Urinary bladder (tissue), 4 donors: ENCODE data around the gene ZNF737. TPM values are rescaled to one million over a fixed set of nuclear protein-coding genes. Genes with fewer than 3 reads are reported as not detected.
"Not testable (repeated sequence)": the region's sequence is repeated elsewhere in the genome, so short reads cannot be mapped to it uniquely, and the experiment has no call there.

ENCODE experiments used
- DNase-seq: peaks from one replicate; pipeline ENCODE4 v3.0.0-alpha.2; 2015; ENCODE audit errors: extremely low spot score
- H3K27ac ChIP-seq: one replicate; pipeline ENCODE4 v1.5.1; 2013; ENCODE audit warnings: low read depth, mild to moderate bottlenecking, moderate library complexity
- H3K36me3 ChIP-seq: one replicate; pipeline ENCODE4 v1.6.1; 2013; ENCODE audit warnings: mild to moderate bottlenecking, moderate library complexity; ENCODE audit not compliant: insufficient read depth
- H3K4me1 ChIP-seq: one replicate; pipeline ENCODE4 v1.6.1; 2013; ENCODE audit warnings: mild to moderate bottlenecking, moderate library complexity; ENCODE audit not compliant: insufficient read depth
- H3K4me3 ChIP-seq: one replicate; pipeline ENCODE4 v1.5.1; 2013; ENCODE audit warnings: low read depth, low read length
- WGBS: extraction: QIAGEN DNeasy Blood & Tissue Kit; methylation state at CpG from one replicate; pipeline ENCODE4 v1.1.7; 2013; 5-methylcytosine and 5-hydroxymethylcytosine counted together
- polyA plus RNA-seq: library from polyadenylated mRNA; stranded (reverse); fragments of 200-250 nt; gene quantifications from one replicate; pipeline ENCODE4 v1.2.3, GENCODE V29; 2013
- total RNA-seq: library from RNA; depleted of rRNA; stranded (reverse); fragments of >200 nt; gene quantifications from one replicate; pipeline ENCODE4 v1.2.3, GENCODE V29; 2014
- donor health status: healthy with polysubstance abuse.
- donor health status: healthy.

Gene ZNF737
- total RNA-seq = 42.2 TPM
- 7.5 TPM for polyA plus RNA-seq

DNA sequence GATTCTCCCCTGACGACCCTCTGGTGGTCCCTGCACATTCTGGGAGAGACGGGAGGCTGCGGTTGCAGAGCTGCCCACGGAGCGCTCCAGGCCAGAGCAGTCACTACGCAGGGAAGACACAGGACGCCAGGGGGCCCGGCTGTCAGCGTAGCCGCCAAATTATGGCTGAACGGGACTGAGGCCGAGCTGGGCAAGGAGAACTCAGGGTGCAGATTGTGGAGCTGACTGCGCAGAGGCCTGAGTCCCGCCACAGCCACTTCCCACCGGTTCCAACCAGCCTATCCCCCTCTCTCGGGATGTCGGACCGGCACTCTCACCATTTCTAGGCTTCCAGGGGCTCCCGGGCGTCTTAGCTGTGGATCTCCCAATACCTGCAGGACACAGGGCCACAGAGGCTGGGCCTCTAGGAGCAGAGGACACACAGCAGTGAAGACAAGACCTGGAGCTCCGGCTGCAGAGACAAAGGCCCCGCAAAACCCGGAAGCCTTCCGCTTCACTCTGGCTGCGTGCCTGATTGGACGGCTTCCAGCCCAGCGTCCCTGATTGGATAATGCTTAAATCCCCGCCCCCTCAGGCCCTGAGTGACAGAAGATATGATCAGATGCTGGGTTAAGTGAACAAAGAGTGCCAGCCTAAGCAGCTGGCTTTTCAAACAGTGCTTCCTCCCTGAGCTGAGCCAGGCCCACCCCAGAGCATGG is at the start of gene ZNF737:
ZNF737 (minus strand) TSS at position 461 of the 698 bp plus-strand sequence; CDS start at position 320, 141 bp downstream.
- H3K4me3 ChIP-seq = peak within 1 kb of the TSS; percentile 64
- H3K27ac ChIP-seq = peak within 1 kb of the TSS; percentile 89
- under 1% methylated on average over 28 of the region's 28 CpGs for WGBS
- H3K36me3 ChIP-seq = no peaks in the 10 kb centered on the region
- no peaks in the 10 kb centered on the region for H3K4me1 ChIP-seq
- DNase-seq = peak; percentile 96

DNA sequence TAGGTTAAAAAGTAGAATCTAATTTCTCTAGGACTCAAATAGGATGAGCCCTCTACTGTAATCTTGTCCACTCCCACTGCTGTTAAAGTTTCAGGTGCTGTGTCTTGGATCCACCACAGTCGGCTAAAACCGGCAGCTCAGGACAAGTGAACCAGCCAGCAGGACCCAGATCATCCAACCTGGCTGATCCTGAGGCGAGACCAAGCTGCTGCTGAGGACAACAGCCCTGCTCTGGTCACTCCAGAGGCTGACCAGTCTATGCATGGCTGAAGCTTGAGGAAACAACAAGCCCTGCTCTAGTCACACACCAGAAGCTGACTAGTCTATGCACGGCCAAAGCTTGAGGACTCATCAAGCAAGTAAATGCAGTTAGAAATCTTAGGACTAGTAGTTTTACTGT is 49.4 kb upstream of the ZNF737 start:
- DNase-seq, H3K36me3 ChIP-seq: not testable (repeated sequence)
- 88% methylated on average over 4 of the region's 4 CpGs for WGBS

DNA sequence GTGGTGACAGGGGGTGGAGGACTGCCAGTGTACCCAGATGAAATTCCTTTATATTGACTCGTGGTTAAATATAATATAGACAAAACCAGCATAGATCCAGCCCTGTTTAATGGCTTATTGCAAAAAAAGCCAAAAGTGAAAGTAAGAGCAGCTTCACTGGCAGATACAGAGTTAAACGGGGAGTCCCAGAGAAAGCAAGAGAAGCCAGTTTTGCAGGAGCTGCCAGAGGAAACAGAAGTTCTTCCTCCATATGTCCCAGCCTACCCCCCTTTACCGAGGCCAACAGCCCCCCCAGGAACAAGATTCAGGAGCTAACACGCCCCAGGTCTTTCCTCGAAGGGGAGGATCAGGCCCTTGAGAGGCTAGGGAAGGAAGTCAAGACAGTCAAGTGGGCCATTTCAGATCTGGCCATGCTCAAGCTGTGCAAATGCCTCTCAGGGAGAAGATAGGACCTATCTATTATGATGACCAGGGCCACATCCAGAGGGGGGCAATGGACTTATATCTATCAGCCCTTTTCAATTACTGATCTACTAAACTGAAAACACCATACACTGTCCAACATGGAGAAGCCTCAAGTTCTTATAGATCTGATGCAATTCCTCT is 47.2 kb upstream of the ZNF737 start:
- Histone ChIP-seq H3K27ac (no peak overlapping the region), H3K36me3 (no peaks in the 10 kb centered on the region), H3K4me3 (peak overlapping the region; percentile 21), H3K4me1 (no peaks in the 10 kb centered on the region)
- no peak for DNase-seq
- 51% methylated on average over 5 of the region's 5 CpGs for WGBS

More for the DNA sequence above, 49.4 kb upstream of the ZNF737 start:
- H3K27ac ChIP-seq, H3K4me3 ChIP-seq, H3K4me1 ChIP-seq: not testable (repeated sequence)

DNA sequence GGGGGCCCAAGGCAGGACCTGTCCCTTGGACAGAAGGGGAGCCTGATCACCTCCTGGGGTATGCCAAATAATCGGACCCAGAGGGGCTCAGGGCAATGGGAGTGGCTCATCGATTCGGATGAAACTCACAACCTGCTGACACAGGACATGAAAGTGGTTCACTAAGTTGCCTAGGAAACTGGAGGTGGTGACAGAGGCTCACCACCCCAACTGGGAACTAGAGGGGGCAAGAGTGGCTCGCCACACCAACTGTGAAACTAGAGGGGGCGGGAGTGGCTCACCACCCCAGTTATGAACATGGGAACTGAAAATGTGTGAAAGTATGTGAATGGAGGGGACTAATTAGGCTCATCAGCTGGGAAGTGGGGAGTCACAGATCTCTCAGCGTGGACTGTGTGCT is 46.3 kb upstream of the ZNF737 start:
- Histone ChIP-seq H3K4me3 (no peak overlapping the region), H3K27ac (no peak overlapping the region), H3K36me3 (no peaks in the 10 kb centered on the region), H3K4me1 (no peaks in the 10 kb centered on the region)
- no peak for DNase-seq
- WGBS = 78% methylated on average over 6 of the region's 6 CpGs

DNA sequence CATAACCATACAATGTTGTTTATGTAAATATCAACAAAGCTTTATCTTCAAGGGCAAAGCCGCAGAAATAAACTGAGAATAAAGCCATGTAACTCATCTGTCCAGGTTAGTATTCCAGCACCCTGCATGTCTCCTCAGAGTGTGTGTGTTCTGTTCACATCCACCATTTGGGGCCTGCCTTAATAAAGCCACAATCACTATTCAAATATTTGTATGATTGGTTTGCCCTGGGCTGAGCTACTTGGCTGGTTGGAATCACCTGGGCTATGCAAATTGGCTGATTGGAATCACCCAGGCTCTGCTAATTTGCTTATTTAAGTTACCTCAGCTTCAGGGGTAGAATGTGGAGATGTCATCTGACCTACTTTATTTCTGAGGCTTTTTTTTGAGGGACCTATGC is 42.4 kb upstream of the ZNF737 start:
- no peak for DNase-seq
- WGBS = 0% methylated on average over 1 of the region's 1 CpG
- Histone ChIP-seq H3K36me3 (no peaks in the 10 kb centered on the region), H3K4me1 (no peaks in the 10 kb centered on the region), H3K4me3 (no peak overlapping the region), H3K27ac (no peak overlapping the region)

DNA sequence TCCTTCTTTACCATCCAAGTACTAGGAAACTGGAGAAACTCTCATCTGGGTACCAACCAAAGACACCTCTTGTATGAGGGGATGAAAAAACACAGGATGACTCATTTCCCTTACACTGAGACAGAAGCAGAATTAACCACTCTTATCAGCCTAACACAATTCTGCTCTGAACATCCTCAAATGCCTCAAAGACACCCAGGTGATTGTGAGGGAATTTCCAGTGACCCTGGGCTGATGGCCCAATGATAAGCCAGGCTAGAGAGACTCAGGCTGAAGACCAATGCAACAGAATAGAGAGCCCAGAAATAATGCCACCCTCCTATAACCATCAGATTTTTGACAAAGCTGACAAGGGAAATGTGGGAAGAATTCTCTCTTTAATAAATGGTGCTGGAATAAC is 7.0 kb downstream of the ZNF737 start:
- peaks cover 2% of the 10 kb centered on the region for H3K36me3 ChIP-seq
- H3K27ac ChIP-seq = no peak overlapping the region
- DNase-seq = no peak

DNA sequence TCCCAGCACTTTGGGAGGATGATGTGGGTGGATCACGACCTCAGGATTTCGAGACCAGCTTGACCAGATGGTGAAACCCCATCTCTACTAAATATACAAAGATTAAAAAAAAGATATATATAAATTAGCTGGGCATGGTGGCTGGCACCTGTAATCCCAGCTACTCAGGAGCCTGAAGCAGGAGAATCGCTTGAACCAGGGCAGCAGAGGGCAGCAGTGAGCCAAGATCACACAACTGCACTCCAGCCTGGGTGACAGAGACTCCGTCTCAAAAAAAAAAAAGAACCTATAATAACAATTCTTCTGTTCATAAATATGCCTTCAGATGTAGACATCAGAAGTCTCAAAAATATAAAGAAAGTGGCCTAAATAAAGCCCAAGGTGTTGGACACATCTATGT is 7.6 kb downstream of the ZNF737 start:
- DNase-seq = no peak
- Histone ChIP-seq H3K4me3 (no peak overlapping the region), H3K27ac (no peak overlapping the region), H3K36me3 (peaks cover 2% of the 10 kb centered on the region), H3K4me1 (no peaks in the 10 kb centered on the region)
- WGBS = 50% methylated on average over 4 of the region's 4 CpGs

More for the DNA sequence above, 7.0 kb downstream of the ZNF737 start:
- Histone ChIP-seq H3K4me3 (no peak overlapping the region), H3K4me1 (no peaks in the 10 kb centered on the region)

DNA sequence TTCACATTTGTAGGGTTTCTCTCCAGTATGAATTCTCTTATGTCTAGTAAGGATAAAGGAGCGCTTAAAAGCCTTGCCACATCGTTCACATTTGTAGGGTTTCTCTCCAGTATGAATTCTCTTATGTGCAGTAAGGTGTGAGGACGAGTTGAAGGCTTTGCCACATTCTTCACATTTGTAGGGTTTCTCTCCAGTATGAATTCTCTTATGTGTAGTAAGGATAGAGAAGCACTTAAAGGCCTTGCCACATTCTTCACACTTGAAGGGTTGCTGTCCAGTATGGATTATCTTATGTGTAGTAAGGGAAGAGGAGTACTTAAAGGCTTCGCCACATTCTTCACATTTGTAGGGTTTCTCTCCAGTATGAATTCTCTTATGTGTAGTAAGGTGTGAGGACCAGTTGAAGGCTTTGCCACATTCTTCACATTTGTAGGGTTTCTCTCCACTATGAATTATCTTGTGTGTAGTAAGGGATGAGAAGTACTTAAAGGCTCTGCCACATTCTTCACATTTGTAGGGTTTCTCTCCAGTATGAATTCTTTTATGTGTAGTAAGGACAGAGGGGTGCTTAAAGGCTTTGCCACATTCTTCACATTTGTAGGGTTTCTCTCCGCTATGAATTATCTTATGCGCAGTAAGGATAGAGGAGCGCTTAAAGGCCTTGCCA is 20.8 kb downstream of the ZNF737 start:
- WGBS = 98% methylated on average over 7 of the region's 7 CpGs

DNA sequence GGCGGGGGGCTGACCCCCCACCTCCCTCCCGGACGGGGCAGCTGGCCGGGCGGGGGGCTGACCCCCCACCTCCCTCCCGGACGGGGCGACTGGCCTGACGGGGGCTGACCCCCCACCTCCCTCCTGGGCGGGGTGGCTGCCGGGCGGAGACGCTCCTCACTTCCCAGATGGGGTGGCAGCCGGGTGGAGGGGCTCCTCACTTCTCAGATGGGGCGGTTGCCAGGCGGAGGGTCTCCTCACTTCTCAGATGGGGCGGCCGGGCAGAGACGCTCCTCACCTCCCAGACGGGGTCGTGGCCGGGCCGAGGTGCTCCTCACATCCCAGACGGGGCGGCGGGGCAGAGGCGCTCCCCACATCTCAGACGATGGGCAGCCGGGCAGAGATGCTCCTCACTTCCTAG is 35.3 kb downstream of the ZNF737 start:
- WGBS = 97% methylated on average over 18 of the region's 29 CpGs
- DNase-seq = not testable (repeated sequence)

More for the DNA sequence above, 20.8 kb downstream of the ZNF737 start:
- H3K4me1 ChIP-seq, H3K27ac ChIP-seq, DNase-seq, H3K4me3 ChIP-seq: not testable (repeated sequence)
- H3K36me3 ChIP-seq = peaks cover 19% of the 10 kb centered on the region

DNA sequence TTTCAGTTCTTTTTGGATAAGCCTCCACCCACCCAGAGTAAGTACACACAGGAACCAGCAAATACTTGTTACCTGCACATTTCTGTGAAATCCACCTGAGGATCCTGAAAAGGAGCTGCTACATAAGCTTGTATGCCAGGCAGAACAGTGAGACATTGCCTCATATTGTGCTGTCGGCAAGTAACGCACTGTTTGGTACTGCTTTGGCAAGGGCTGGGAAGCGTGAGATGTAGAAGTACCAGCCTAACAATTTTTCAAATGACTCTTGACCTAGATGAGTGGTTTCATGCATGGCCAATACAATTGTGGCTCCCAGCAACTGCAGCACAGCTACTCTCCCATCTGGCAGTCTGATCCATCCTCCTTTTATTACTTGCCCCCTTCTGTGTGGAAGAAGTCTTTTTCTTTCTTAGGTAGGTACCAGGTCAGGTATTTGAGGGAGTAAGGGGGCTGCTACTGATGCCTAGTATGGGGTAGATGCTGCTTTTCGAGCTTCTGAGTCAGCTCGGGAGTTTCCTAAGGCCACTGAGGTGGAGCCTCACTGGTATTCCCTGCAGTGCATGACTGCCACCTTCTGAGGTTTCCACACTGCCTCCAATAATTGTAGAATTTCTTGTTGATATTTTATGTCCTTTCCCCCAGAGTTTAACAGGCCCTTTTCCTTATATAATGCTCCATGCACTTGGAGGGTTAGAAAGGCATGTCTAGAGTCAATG is 52.2 kb downstream of the ZNF737 start:
- 73% methylated on average over 5 of the region's 5 CpGs for WGBS
- H3K4me1 ChIP-seq = no peaks in the 10 kb centered on the region
- H3K27ac ChIP-seq = no peak overlapping the region
- H3K36me3 ChIP-seq = no peaks in the 10 kb centered on the region
- no peak overlapping the region for H3K4me3 ChIP-seq
- no peak for DNase-seq

More for the DNA sequence above, 35.3 kb downstream of the ZNF737 start:
- H3K27ac ChIP-seq, H3K4me1 ChIP-seq, H3K36me3 ChIP-seq, H3K4me3 ChIP-seq: not testable (repeated sequence)

DNA sequence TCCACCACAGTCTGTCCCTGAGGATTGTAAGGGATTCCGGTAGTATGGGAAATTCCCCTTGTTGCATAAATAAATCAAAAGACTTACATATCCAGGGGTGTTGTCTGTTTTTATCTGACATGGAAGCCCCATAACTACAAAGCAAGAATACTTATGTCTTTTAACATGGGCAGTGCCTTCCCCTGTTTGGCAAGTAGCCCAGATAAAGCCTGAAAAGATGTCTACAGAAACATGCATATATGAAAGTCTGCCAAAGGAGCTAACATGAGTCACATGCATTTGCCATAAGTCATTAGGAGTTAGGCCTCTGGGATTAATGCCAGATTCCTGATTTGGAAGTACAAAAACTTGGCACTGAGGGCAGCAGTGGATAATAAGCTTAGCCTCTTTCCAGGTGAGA is 62.1 kb downstream of the ZNF737 start:
- no peak overlapping the region for H3K27ac ChIP-seq

More for the DNA sequence above, 62.1 kb downstream of the ZNF737 start:
- no peaks in the 10 kb centered on the region for H3K36me3 ChIP-seq
- 49% methylated on average over 1 of the region's 1 CpG for WGBS
- no peak overlapping the region for H3K4me3 ChIP-seq
- DNase-seq = no peak
- H3K4me1 ChIP-seq = no peaks in the 10 kb centered on the region
